Midbrain (tissue), 1 donor: ENCODE data around the gene IGIP.
"Not testable (repeated sequence)": the region's sequence is repeated elsewhere in the genome, so short reads cannot be mapped to it uniquely, and the experiment has no call there.

Source experiments
- DNase-seq: peaks from one replicate; lab custom pipeline; 2025; lab: John Stamatoyannopoulos, UW

IGIP gene

GRCh38 chr5:140142856-140143255 lies 17.1 kb downstream of the IGIP start:
- DNase-seq = no peak

- no peak for DNase-seq
Measured at GRCh38 chr5:140143521-140144258, 18.0 kb downstream of the IGIP start.

- DNase-seq = no peak
Measured at GRCh38 chr5:140145256-140145655, 19.5 kb downstream of the IGIP start.

- peak; percentile 73 for DNase-seq
Measured at GRCh38 chr5:140145818-140146522, 20.2 kb downstream of the IGIP start.

- no peak for DNase-seq
Measured at GRCh38 chr5:140146523-140146842, 20.7 kb downstream of the IGIP start.

- DNase-seq = no peak
Measured at GRCh38 chr5:140147460-140147859, 21.7 kb downstream of the IGIP start.

- DNase-seq = no peak
Measured at GRCh38 chr5:140148508-140148907, 22.8 kb downstream of the IGIP start.

- DNase-seq = no peak
Measured at GRCh38 chr5:140150201-140150600, 24.5 kb downstream of the IGIP start.

GRCh38 chr5:140151144-140152021 lies 25.6 kb downstream of the IGIP start:
- DNase-seq = no peak

GRCh38 chr5:140152022-140152999 lies 26.6 kb downstream of the IGIP start:
- no peak for DNase-seq

GRCh38 chr5:140153255-140153654 lies 27.5 kb downstream of the IGIP start:
- DNase-seq = no peak

- DNase-seq = no peak
Measured at GRCh38 chr5:140153905-140154304, 28.2 kb downstream of the IGIP start.

- not testable (repeated sequence) for DNase-seq
Measured at GRCh38 chr5:140154710-140155381, 29.1 kb downstream of the IGIP start.

GRCh38 chr5:140157032-140157781 lies 31.5 kb downstream of the IGIP start:
- DNase-seq = peak; percentile 92

GRCh38 chr5:140159014-140159927 lies 33.5 kb downstream of the IGIP start:
- no peak for DNase-seq

- no peak for DNase-seq
Measured at GRCh38 chr5:140162275-140162674, 36.5 kb downstream of the IGIP start.

GRCh38 chr5:140162781-140163180 lies 37.0 kb downstream of the IGIP start:
- no peak for DNase-seq

GRCh38 chr5:140165101-140165922 lies 39.6 kb downstream of the IGIP start:
- DNase-seq = no peak
